A549 (cell line): ENCODE results near the gene ODF4.

ENCODE experiments used
- CEBPB ChIP-seq, 2 experiments: fragments of >200 bp in 1 of 2; sonication (Bioruptor Twin) in 1 of 2; formaldehyde crosslinking in 1 of 2; IDR thresholded peaks; 2 replicates each; pipeline ENCODE4 v1.6.1; 2012 to 2016
- CHD4 ChIP-seq: fragments of 200-600 bp; sonication (generic); IDR thresholded peaks from 2 replicates; pipeline ENCODE4 v1.6.1; 2016; ENCODE audit warnings: antibody characterized with exemption, mild to moderate bottlenecking, borderline replicate concordance
- CTCF ChIP-seq: fragments of >200 bp; sonication (Bioruptor Twin); formaldehyde crosslinking; IDR thresholded peaks from 3 replicates; pipeline ENCODE4 v1.5.1; 2016
- MAX ChIP-seq: IDR thresholded peaks from 2 replicates; pipeline ENCODE4 v1.6.1; 2012
- POLR2A ChIP-seq: IDR thresholded peaks from 2 replicates; pipeline ENCODE4 v1.6.1; 2012; ENCODE audit warnings: mild to moderate bottlenecking, low read length
- SMC3 ChIP-seq: fragments of >200 bp; sonication (Bioruptor Twin); formaldehyde crosslinking; IDR thresholded peaks from 3 replicates; pipeline ENCODE4 v1.6.1; 2018; ENCODE audit warnings: inconsistent platforms

- no peak for TF ChIP-seq CTCF
- TF ChIP-seq CEBPB (IDR thresholded peaks at IDR 0.05) = no peak
- no peak for TF ChIP-seq SMC3
- no peak for TF ChIP-seq POLR2A
- no peak for TF ChIP-seq CHD4
- TF ChIP-seq MAX = no peak
Observed at GRCh38 chr17:8312251-8312650, 27.4 kb upstream of the ODF4 start.
